Esophagus muscularis mucosa (tissue), 4 donors: ENCODE data around the gene TAX1BP1. TPM values are rescaled to one million over a fixed set of nuclear protein-coding genes. Genes with fewer than 3 reads are reported as not detected.

ENCODE experiments used
- DNase-seq: peaks from one replicate; pipeline ENCODE4 v3.0.0-alpha.2; 2017; ENCODE audit errors: extremely low spot score
- H3K27ac ChIP-seq, 4 donors: fragments of 200-600 bp; sonication (generic); replicated peaks in 1 of 4; 1 replicate in 3 of 4; 2 replicates in 1 of 4; pipeline ENCODE4 v1.5.1; 2016 to 2019; ENCODE audit warnings: mild to moderate bottlenecking in 1 of 4
- H3K27me3 ChIP-seq, 4 donors: fragments of 200-600 bp; sonication (generic); one replicate each; pipeline versions ENCODE4 v1.5.1 to v1.6.0; 2016 to 2019
- H3K36me3 ChIP-seq, 4 donors: fragments of 200-600 bp; sonication (generic); one replicate each; pipeline ENCODE4 v1.5.1; 2016 to 2019
- H3K4me1 ChIP-seq, 4 donors: fragments of 200-600 bp; sonication (generic); one replicate each; pipeline ENCODE4 v1.5.1; 2016 to 2019
- H3K4me3 ChIP-seq, 4 donors: fragments of 200-600 bp; sonication (generic); 1 replicate in 2 of 4; 2 replicates in 2 of 4; pipeline ENCODE4 v1.5.1; 2016 to 2019; ENCODE audit warnings: mild to moderate bottlenecking in 4 of 4, moderate library complexity in 1 of 4
- H3K9me3 ChIP-seq, 4 donors: fragments of 200-600 bp; sonication (generic); 1 replicate in 3 of 4; 2 replicates in 1 of 4; pipeline ENCODE4 v1.5.1; 2016 to 2019
- EP300 ChIP-seq: sonication (generic); formaldehyde crosslinking; IDR thresholded peaks from one replicate; pipeline ENCODE4 v1.6.1; 2017; ENCODE audit warnings: antibody characterized with exemption
- POLR2A ChIP-seq: fragments of 450-650 bp; IDR thresholded peaks from one replicate; pipeline ENCODE4 v1.6.1; 2017; ENCODE audit warnings: antibody characterized with exemption, moderate library complexity, mild to moderate bottlenecking, low read depth
- POLR2AphosphoS5 ChIP-seq, 2 donors: sonication (generic); formaldehyde crosslinking; IDR thresholded peaks; one replicate each; pipeline ENCODE4 v1.6.1; 2017; ENCODE audit warnings: antibody characterized with exemption in 2 of 2
- WGBS: methylation state at CpG from one replicate; pipeline ENCODE4 v1.1.5; 2018; 5-methylcytosine and 5-hydroxymethylcytosine counted together
- intact Hi-C: fragments of 100-400 bp; cut with DNase I; formaldehyde crosslinking; loops from one replicate; pipeline ENCODE4 v1.15.1; 2023
- total RNA-seq, 4 donors: library from RNA; depleted of rRNA; stranded (reverse); fragments of >200 nt; gene quantifications; one replicate each; pipeline versions ENCODE4 v1.1.0 to v1.2.1, GENCODE V29; 2016
- TF ChIP-seq, protein P1 (sequence below), 3 experiments: fragments of 200-600 bp in 2 of 3; fragments of 450-650 bp in 1 of 3; sonication (generic) in 2 of 3; IDR thresholded peaks; one replicate each; pipeline ENCODE4 v1.5.1; 2017 to 2019; ENCODE audit warnings: antibody characterized with exemption in 3 of 3, mild to moderate bottlenecking in 2 of 3, moderate library complexity in 1 of 3

TAX1BP1 gene
- total RNA-seq, 4 donors from 2014 or later, result 107 to 139 (median 127) TPM

DNA sequence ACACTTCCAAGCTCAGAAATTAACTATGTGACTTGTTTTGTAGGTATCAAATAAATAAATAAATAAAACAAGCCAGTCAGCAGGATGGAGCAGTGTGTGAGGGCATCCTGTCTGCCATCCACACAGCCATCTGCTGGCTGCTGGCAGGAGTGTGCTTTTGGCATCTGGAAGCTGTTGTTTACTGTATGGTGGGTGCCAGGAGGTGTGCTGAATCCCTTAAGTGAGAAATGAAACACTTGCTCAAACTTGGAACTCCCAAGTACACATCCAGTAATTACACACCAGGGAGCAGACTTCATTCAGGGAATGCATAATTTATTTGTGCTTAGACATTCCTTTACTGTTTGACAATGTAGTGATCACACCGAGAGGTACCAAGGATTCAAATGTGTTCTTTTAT lies 16.9 kb upstream of the TAX1BP1 start:
- WGBS, result 22% methylated on average over 1 of the region's 1 CpG
- peak; percentile 31 for DNase-seq
- Histone ChIP-seq H3K4me3 (no peak overlapping the region), H3K36me3 (no peaks in the 10 kb centered on the region), H3K27ac (no peak overlapping the region), H3K4me1 (peaks cover 0 to 13% (median 6%) of the 10 kb centered on the region in 4 donors), H3K9me3 (no peaks in the 10 kb centered on the region), H3K27me3 (no peaks in the 10 kb centered on the region)
- TF ChIP-seq, protein P1, sequence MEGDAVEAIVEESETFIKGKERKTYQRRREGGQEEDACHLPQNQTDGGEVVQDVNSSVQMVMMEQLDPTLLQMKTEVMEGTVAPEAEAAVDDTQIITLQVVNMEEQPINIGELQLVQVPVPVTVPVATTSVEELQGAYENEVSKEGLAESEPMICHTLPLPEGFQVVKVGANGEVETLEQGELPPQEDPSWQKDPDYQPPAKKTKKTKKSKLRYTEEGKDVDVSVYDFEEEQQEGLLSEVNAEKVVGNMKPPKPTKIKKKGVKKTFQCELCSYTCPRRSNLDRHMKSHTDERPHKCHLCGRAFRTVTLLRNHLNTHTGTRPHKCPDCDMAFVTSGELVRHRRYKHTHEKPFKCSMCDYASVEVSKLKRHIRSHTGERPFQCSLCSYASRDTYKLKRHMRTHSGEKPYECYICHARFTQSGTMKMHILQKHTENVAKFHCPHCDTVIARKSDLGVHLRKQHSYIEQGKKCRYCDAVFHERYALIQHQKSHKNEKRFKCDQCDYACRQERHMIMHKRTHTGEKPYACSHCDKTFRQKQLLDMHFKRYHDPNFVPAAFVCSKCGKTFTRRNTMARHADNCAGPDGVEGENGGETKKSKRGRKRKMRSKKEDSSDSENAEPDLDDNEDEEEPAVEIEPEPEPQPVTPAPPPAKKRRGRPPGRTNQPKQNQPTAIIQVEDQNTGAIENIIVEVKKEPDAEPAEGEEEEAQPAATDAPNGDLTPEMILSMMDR (IDR thresholded peaks at IDR 0.05), result peak in 1 of 3 experiments; percentile 29
- TF ChIP-seq EP300, result no peak
- TF ChIP-seq POLR2A, result no peak
- intact Hi-C loops, result no loop called here

DNA sequence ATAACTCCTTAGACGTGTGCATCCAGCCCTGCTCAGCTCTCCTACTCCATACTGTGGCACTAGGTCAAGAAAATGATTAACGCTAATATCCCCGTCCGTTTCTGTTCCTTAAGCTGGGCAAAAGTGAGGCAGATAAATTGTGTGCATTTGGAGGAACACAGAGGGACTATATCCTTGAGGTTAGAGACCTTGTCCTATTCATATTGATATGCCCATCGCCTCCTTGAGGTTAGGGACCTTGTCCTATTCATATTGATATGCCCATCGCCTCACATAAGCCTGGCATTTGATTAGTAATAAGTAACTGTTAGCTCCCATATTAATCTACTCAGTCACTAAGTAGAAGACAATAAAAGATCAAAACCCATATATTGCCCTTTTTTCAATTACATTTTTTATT lies 12.9 kb upstream of the TAX1BP1 start:
- TF ChIP-seq POLR2A (no peak), POLR2AphosphoS5 (IDR thresholded peaks at IDR 0.05) (no peak), EP300 (no peak)
- TF ChIP-seq, protein P1 (IDR thresholded peaks at IDR 0.05), result no peak
- H3K27ac ChIP-seq, result no peak overlapping the region
- peaks cover 0 to 13% (median 6%) of the 10 kb centered on the region in 4 donors for H3K4me1 ChIP-seq
- no peak for DNase-seq
- H3K36me3 ChIP-seq, result no peaks in the 10 kb centered on the region
- intact Hi-C loops, result no loop called here
- 81% methylated on average over 6 of the region's 6 CpGs for WGBS
- H3K27me3 ChIP-seq, result no peaks in the 10 kb centered on the region
- H3K9me3 ChIP-seq, result no peaks in the 10 kb centered on the region
- H3K4me3 ChIP-seq, result no peak overlapping the region

DNA sequence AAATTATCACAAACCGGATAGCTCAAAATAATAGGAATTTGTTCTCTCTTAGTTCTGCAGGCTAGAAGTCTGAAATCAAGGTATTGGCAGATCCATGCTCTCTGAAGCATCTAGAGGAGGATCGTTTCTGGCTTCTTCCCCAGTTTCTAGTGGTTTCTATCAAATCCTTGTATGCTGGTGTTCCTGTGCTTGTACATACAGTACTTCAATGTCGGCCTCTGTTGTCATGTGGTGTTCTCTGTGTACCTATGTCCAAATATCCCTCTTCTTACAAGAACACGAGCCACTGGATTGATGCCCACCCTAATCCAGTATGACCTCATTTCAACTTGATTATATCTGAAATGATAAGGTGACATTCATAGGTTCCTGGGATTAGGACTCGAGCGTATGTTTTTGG lies 9.8 kb upstream of the TAX1BP1 start:
- H3K36me3 ChIP-seq, result no peaks in the 10 kb centered on the region
- no peak overlapping the region for H3K27ac ChIP-seq
- no peaks in the 10 kb centered on the region for H3K9me3 ChIP-seq
- WGBS, result 70% methylated on average over 6 of the region's 6 CpGs
- H3K4me1 ChIP-seq, result no peaks in the 10 kb centered on the region
- intact Hi-C loops, result no loop called here
- TF ChIP-seq POLR2A, result no peak
- TF ChIP-seq, protein P1 (IDR thresholded peaks at IDR 0.05), result no peak
- no peak for TF ChIP-seq EP300
- no peak for TF ChIP-seq POLR2AphosphoS5 (IDR thresholded peaks at IDR 0.05)
- H3K4me3 ChIP-seq, result no peak overlapping the region
- no peaks in the 10 kb centered on the region for H3K27me3 ChIP-seq
- no peak for DNase-seq

DNA sequence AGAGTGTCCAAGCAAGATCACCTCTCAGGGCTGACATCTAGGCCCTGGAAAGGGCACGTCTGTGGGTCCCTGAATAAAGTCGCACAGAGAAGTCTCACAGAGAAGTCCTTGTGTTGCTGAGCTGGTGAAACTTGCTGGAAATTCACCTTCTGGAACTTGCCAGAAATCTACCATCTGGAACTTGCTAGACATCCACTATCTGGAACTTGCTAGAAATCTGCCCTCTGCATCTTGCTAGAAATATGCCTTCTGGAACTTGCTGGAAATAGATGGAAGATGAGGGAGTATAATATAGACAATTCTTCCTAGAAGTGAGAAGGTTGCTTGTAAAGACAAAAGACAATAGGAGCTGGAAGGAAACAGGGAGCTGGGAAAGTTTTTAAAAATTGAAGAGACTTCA lies 5.4 kb upstream of the TAX1BP1 start:
- H3K27me3 ChIP-seq, result no peaks in the 10 kb centered on the region
- no peak for DNase-seq
- H3K27ac ChIP-seq, result no peak overlapping the region
- H3K9me3 ChIP-seq, result no peaks in the 10 kb centered on the region
- intact Hi-C loops, result no loop called here
- TF ChIP-seq, protein P1 (IDR thresholded peaks at IDR 0.05), result no peak
- TF ChIP-seq EP300 (no peak), POLR2AphosphoS5 (IDR thresholded peaks at IDR 0.05) (no peak), POLR2A (no peak)
- no peak overlapping the region for H3K4me3 ChIP-seq
- H3K4me1 ChIP-seq, result peaks cover 5 to 15% (median 14%) of the 10 kb centered on the region in 4 donors
- no peaks in the 10 kb centered on the region for H3K36me3 ChIP-seq
- 94% methylated on average over 2 of the region's 2 CpGs for WGBS

DNA sequence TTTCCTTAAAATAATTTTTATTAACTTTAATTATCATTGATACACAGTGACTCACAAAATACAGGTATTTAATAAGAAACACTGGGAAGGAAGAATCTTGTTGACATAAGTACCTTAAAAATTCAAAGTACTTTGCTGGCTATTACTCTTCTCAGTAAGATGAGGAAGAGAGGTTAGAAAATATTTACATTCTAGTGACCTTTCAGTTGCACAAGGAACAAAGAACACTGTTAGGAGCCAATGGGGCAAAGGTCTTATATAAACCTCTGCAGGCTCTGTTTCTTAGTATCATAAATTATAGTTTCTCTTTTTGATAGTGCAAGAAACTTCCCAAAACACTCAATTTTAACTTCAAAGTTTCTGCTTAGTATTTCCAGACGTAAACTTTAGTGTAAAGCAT lies 4.8 kb upstream of the TAX1BP1 start:
- intact Hi-C loops, result no loop called here
- DNase-seq, result no peak
- 75% methylated on average over 1 of the region's 1 CpG for WGBS

More for the DNA sequence above, 4.8 kb upstream of the TAX1BP1 start:
- Histone ChIP-seq H3K27me3 (no peaks in the 10 kb centered on the region), H3K4me3 (no peak overlapping the region), H3K27ac (no peak overlapping the region), H3K9me3 (no peaks in the 10 kb centered on the region), H3K36me3 (no peaks in the 10 kb centered on the region), H3K4me1 (peaks cover 5 to 15% (median 14%) of the 10 kb centered on the region in 4 donors)
- TF ChIP-seq, protein P1 (IDR thresholded peaks at IDR 0.05), result no peak
- TF ChIP-seq EP300, result no peak
- no peak for TF ChIP-seq POLR2AphosphoS5 (IDR thresholded peaks at IDR 0.05)
- TF ChIP-seq POLR2A, result no peak
